Stimulated activated memory B cell treated with anti-CD40 and anti-IgM and Interleukin-4, amounts not matched to agents 10 μg/mL and 1 μg/mL and 100 μg/mL, for 72 hours (primary cell): ENCODE results near the gene CADPS2.

Experiments
- ATAC-seq: fragments of 150-1000 bp; cut with Tn5 transposase; 2 replicates; pipeline ENCODE4 v1.10.0; 2021
- H3K27ac Mint-ChIP-seq: one replicate; pipeline ENCODE4 v1.8.0; 2022; ENCODE audit warnings: mild to moderate bottlenecking, mixed read lengths
- H3K27me3 Mint-ChIP-seq: one replicate; pipeline ENCODE4 v1.8.0; 2022; ENCODE audit warnings: mixed read lengths
- H3K36me3 Mint-ChIP-seq: one replicate; pipeline ENCODE4 v1.8.0; 2022; ENCODE audit warnings: mixed read lengths
- H3K4me1 Mint-ChIP-seq: one replicate; pipeline ENCODE4 v1.8.0; 2022; ENCODE audit warnings: mixed read lengths
- H3K4me3 Mint-ChIP-seq: one replicate; pipeline ENCODE4 v1.8.0; 2022; ENCODE audit warnings: mild to moderate bottlenecking, moderate library complexity, mixed read lengths
- H3K9me3 Mint-ChIP-seq: one replicate; pipeline ENCODE4 v1.8.0; 2022; ENCODE audit warnings: mixed read lengths

CADPS2 gene

GRCh38 chr7:122550545-122550944, 335.7 kb downstream of the CADPS2 start:
- H3K27me3 Mint-ChIP-seq: no peaks in the 10 kb centered on the region
- H3K9me3 Mint-ChIP-seq: peaks cover under 1% of the 10 kb centered on the region
- H3K4me1 Mint-ChIP-seq: no peaks in the 10 kb centered on the region
- no peak for ATAC-seq
- no peak overlapping the region for H3K27ac Mint-ChIP-seq
- no peak overlapping the region for H3K4me3 Mint-ChIP-seq
- H3K36me3 Mint-ChIP-seq: no peaks in the 10 kb centered on the region

GRCh38 chr7:122549578-122549977, 336.7 kb downstream of the CADPS2 start:
- no peak overlapping the region for H3K27ac Mint-ChIP-seq
- no peak overlapping the region for H3K4me3 Mint-ChIP-seq
- peaks cover 3% of the 10 kb centered on the region for H3K9me3 Mint-ChIP-seq
- H3K36me3 Mint-ChIP-seq: no peaks in the 10 kb centered on the region
- no peaks in the 10 kb centered on the region for H3K27me3 Mint-ChIP-seq
- peaks cover 5% of the 10 kb centered on the region for H3K4me1 Mint-ChIP-seq
- ATAC-seq: no peak

DNA sequence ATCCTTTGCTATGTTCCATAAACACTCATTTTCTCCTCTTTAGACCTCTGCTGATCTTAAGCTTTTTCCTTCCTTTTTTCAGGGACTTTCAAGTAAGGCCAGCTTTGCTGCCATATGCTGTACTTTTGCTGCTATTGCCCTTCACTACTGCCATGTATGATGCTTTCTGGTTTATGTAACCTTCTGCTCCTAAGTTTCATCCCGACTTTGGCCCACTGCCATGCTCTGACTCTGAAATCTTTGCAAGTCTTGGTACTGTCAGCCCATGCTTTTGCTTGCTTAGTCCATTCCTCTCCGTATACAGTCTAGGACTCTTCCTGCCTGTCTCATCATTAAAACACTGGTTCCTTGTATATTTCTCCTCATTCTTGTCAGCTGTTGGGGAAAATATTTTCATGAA, 339.8 kb downstream of the CADPS2 start:
- H3K27ac Mint-ChIP-seq: no peak overlapping the region
- no peaks in the 10 kb centered on the region for H3K36me3 Mint-ChIP-seq
- no peak overlapping the region for H3K4me3 Mint-ChIP-seq
- peaks cover 5% of the 10 kb centered on the region for H3K4me1 Mint-ChIP-seq
- H3K9me3 Mint-ChIP-seq: peaks cover 3% of the 10 kb centered on the region
- no peaks in the 10 kb centered on the region for H3K27me3 Mint-ChIP-seq
- no peak for ATAC-seq

GRCh38 chr7:122544463-122544862, 341.8 kb downstream of the CADPS2 start:
- Mint-ChIP-seq H3K27me3 (no peaks in the 10 kb centered on the region), H3K36me3 (no peaks in the 10 kb centered on the region), H3K27ac (no peak overlapping the region), H3K9me3 (peaks cover 3% of the 10 kb centered on the region), H3K4me3 (no peak overlapping the region), H3K4me1 (peaks cover 5% of the 10 kb centered on the region)
- ATAC-seq: peak; percentile 86

- Mint-ChIP-seq H3K27ac (no peak overlapping the region), H3K9me3 (peaks cover 3% of the 10 kb centered on the region), H3K4me3 (no peak overlapping the region), H3K36me3 (no peaks in the 10 kb centered on the region), H3K27me3 (no peaks in the 10 kb centered on the region), H3K4me1 (peaks cover 5% of the 10 kb centered on the region)
- no peak for ATAC-seq
Observed at GRCh38 chr7:122543891-122544290, 342.4 kb downstream of the CADPS2 start.

DNA sequence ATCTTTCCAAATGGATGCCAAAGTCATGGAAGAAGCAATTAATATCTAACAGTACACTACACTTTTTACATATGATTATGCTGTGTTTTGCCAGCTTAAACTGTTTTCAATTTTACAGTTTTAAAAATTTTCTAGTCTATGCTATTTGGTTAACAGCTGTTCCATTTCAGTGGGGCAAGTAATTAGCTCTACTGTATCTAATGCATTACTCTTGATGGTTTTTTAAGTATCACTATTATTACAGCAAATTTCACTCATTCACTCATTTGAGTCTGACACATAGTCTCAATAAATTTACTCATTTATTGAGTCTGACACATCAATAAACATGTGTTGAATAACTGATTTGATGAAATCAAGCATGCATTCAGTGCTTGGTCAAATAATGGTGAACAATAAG, 343.1 kb downstream of the CADPS2 start:
- ATAC-seq: no peak
- peaks cover 3% of the 10 kb centered on the region for H3K9me3 Mint-ChIP-seq
- no peak overlapping the region for H3K4me3 Mint-ChIP-seq
- no peak overlapping the region for H3K27ac Mint-ChIP-seq
- H3K4me1 Mint-ChIP-seq: peaks cover 5% of the 10 kb centered on the region
- no peaks in the 10 kb centered on the region for H3K36me3 Mint-ChIP-seq
- no peaks in the 10 kb centered on the region for H3K27me3 Mint-ChIP-seq

DNA sequence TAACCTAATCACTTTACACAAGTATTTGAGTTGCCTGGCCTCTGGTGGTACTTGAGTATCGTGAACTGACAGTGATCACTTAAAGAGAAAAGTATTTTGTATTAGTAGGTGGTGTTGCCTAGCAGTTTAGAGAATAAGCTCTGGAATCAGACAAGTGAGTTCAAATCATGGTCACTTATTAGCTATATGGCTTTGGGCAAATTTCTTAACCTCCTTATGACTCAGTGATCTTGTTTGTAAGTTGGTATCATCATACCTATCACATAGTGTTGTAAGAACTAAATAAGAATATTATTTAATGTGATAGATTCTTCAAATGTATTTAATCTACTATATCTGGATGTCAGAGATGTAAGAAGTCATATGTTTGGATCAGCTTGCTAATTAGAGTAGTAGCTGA, 351.2 kb downstream of the CADPS2 start:
- H3K27ac Mint-ChIP-seq: no peak overlapping the region
- ATAC-seq: no peak
- no peaks in the 10 kb centered on the region for H3K9me3 Mint-ChIP-seq
- no peak overlapping the region for H3K4me3 Mint-ChIP-seq
- no peaks in the 10 kb centered on the region for H3K36me3 Mint-ChIP-seq
- H3K4me1 Mint-ChIP-seq: no peaks in the 10 kb centered on the region
- no peaks in the 10 kb centered on the region for H3K27me3 Mint-ChIP-seq

GRCh38 chr7:122532406-122533269, 353.6 kb downstream of the CADPS2 start:
- no peaks in the 10 kb centered on the region for H3K27me3 Mint-ChIP-seq
- H3K9me3 Mint-ChIP-seq: no peaks in the 10 kb centered on the region
- no peak overlapping the region for H3K27ac Mint-ChIP-seq
- H3K4me3 Mint-ChIP-seq: no peak overlapping the region
- no peak for ATAC-seq
- no peaks in the 10 kb centered on the region for H3K36me3 Mint-ChIP-seq
- no peaks in the 10 kb centered on the region for H3K4me1 Mint-ChIP-seq

GRCh38 chr7:122528879-122529481, 357.3 kb downstream of the CADPS2 start:
- Mint-ChIP-seq H3K4me1 (no peaks in the 10 kb centered on the region), H3K36me3 (no peaks in the 10 kb centered on the region), H3K4me3 (no peak overlapping the region), H3K27me3 (no peaks in the 10 kb centered on the region), H3K9me3 (no peaks in the 10 kb centered on the region), H3K27ac (no peak overlapping the region)
- no peak for ATAC-seq

GRCh38 chr7:122525355-122525754, 360.9 kb downstream of the CADPS2 start:
- Mint-ChIP-seq H3K27ac (no peak overlapping the region), H3K4me1 (no peaks in the 10 kb centered on the region), H3K9me3 (no peaks in the 10 kb centered on the region), H3K4me3 (no peak overlapping the region), H3K27me3 (no peaks in the 10 kb centered on the region), H3K36me3 (no peaks in the 10 kb centered on the region)
- ATAC-seq: peak; percentile 8

GRCh38 chr7:122521767-122522166, 364.5 kb downstream of the CADPS2 start:
- ATAC-seq: no peak
- no peaks in the 10 kb centered on the region for H3K27me3 Mint-ChIP-seq
- no peak overlapping the region for H3K4me3 Mint-ChIP-seq
- H3K9me3 Mint-ChIP-seq: no peaks in the 10 kb centered on the region
- H3K4me1 Mint-ChIP-seq: no peaks in the 10 kb centered on the region
- no peak overlapping the region for H3K27ac Mint-ChIP-seq
- no peaks in the 10 kb centered on the region for H3K36me3 Mint-ChIP-seq

- no peaks in the 10 kb centered on the region for H3K36me3 Mint-ChIP-seq
- no peak for ATAC-seq
- H3K9me3 Mint-ChIP-seq: no peaks in the 10 kb centered on the region
- H3K4me3 Mint-ChIP-seq: no peak overlapping the region
- H3K27ac Mint-ChIP-seq: no peak overlapping the region
- H3K27me3 Mint-ChIP-seq: no peaks in the 10 kb centered on the region
- H3K4me1 Mint-ChIP-seq: no peaks in the 10 kb centered on the region
Observed at GRCh38 chr7:122520971-122521555, 365.2 kb downstream of the CADPS2 start.

- no peaks in the 10 kb centered on the region for H3K9me3 Mint-ChIP-seq
- H3K4me1 Mint-ChIP-seq: no peaks in the 10 kb centered on the region
- no peak overlapping the region for H3K4me3 Mint-ChIP-seq
Observed at GRCh38 chr7:122518488-122518887, 367.8 kb downstream of the CADPS2 start.

DNA sequence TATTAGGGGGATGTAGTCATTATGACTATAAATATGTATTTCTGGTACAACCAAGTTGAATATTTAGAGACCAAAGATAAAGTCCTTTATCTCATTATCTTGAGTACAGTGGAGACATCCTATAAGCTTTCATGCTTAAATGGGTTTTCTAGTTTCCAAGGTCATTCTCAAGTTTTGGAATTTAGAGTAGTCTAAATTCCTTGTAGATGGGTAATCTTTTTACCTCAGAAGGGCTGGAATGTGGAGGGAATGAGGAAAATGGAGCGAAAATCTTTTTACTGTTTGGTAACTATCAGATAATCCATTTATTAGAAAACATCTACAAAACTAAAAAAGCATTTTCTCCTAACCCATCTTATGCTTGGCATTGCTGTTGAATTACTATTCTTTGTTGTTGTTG, 368.7 kb downstream of the CADPS2 start:
- no peak for ATAC-seq
- no peak overlapping the region for H3K27ac Mint-ChIP-seq
- no peaks in the 10 kb centered on the region for H3K4me1 Mint-ChIP-seq
- H3K9me3 Mint-ChIP-seq: no peaks in the 10 kb centered on the region
- H3K36me3 Mint-ChIP-seq: no peaks in the 10 kb centered on the region
- no peaks in the 10 kb centered on the region for H3K27me3 Mint-ChIP-seq
- H3K4me3 Mint-ChIP-seq: no peak overlapping the region

More at GRCh38 chr7:122518488-122518887, 367.8 kb downstream of the CADPS2 start:
- H3K27me3 Mint-ChIP-seq: no peaks in the 10 kb centered on the region
- no peaks in the 10 kb centered on the region for H3K36me3 Mint-ChIP-seq
- no peak overlapping the region for H3K27ac Mint-ChIP-seq
- ATAC-seq: no peak

DNA sequence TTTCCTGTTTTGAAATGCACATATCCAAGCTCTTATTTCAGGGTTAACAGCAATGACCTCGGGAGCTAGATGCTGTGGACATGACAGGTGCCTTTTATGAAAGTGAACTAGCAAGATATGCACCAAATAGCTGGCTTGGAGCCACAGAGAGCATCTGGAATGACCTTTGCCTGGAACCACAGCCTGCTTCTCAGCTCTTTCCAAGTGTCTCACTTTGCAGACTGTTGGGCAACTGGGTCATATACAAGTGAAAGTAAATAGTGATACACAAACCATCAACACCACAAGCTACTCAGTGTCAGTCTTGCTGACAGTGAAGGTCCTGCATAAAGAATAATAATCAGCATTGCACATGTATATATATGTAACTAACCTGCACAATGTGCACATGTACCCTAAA, 370.9 kb downstream of the CADPS2 start:
- Mint-ChIP-seq H3K4me3 (no peak overlapping the region), H3K36me3 (no peaks in the 10 kb centered on the region), H3K4me1 (no peaks in the 10 kb centered on the region), H3K9me3 (no peaks in the 10 kb centered on the region), H3K27me3 (no peaks in the 10 kb centered on the region), H3K27ac (no peak overlapping the region)
- ATAC-seq: no peak

DNA sequence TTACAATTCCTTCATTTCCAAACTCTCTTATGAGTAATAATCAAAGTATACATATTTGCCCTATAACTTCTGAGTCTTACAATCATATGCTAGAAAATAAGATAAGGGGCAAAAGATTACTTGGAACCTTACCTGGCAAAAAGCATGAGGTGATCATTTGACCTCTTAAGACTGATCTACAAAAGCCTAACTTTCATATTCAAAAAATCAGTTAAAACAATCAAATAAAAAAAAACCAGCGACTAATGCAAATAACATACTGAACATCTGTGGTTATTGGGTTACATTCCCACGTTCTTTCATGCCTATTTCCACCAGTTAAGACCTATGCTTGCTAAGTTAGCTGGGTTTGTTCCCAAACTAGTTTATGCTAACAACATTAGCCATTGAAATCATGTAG, 375.0 kb downstream of the CADPS2 start:
- no peaks in the 10 kb centered on the region for H3K27me3 Mint-ChIP-seq

More for the DNA sequence above, 375.0 kb downstream of the CADPS2 start:
- ATAC-seq: no peak
- H3K36me3 Mint-ChIP-seq: no peaks in the 10 kb centered on the region
- no peaks in the 10 kb centered on the region for H3K4me1 Mint-ChIP-seq
- H3K9me3 Mint-ChIP-seq: no peaks in the 10 kb centered on the region
- H3K27ac Mint-ChIP-seq: no peak overlapping the region
- H3K4me3 Mint-ChIP-seq: no peak overlapping the region
